GM18870 (cell line): ENCODE measurements around the gene UNC119B.

Experiments used
- ATAC-seq: cut with Tn5 transposase; IDR thresholded peaks from one replicate; pipeline ENCODE4 v1.9.1; 2021; ENCODE audit warnings: moderate library complexity; ENCODE audit not compliant: unreplicated experiment

Gene UNC119B

DNA sequence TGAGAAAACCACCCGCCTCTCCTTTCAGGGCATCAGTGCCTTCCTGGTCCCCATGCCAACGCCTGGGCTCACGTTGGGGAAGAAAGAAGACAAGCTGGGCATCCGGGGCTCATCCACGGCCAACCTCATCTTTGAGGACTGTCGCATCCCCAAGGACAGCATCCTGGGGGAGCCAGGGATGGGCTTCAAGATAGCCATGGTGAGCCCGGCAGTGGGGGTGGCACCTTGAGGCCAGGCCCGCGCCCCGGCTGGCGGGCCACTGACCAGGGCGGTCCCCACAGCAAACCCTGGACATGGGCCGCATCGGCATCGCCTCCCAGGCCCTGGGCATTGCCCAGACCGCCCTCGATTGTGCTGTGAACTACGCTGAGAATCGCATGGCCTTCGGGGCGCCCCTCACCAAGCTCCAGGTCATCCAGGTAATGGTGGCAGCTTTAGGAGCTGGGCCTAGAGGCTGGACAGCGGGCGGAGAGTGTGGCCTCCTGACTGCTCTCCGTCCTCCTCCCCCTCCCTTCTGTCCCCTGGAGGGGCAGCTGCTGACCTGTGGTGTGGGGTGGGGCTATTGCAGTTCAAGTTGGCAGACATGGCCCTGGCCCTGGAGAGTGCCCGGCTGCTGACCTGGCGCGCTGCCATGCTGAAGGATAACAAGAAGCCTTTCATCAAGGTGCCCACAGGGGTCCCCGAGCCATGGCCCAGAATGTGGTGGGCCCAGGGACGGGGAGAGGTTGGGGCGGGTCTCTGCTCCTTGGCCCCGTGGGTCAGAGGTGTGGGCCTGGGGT, 28.2 kb downstream of the UNC119B start:
- ATAC-seq: no peak

DNA sequence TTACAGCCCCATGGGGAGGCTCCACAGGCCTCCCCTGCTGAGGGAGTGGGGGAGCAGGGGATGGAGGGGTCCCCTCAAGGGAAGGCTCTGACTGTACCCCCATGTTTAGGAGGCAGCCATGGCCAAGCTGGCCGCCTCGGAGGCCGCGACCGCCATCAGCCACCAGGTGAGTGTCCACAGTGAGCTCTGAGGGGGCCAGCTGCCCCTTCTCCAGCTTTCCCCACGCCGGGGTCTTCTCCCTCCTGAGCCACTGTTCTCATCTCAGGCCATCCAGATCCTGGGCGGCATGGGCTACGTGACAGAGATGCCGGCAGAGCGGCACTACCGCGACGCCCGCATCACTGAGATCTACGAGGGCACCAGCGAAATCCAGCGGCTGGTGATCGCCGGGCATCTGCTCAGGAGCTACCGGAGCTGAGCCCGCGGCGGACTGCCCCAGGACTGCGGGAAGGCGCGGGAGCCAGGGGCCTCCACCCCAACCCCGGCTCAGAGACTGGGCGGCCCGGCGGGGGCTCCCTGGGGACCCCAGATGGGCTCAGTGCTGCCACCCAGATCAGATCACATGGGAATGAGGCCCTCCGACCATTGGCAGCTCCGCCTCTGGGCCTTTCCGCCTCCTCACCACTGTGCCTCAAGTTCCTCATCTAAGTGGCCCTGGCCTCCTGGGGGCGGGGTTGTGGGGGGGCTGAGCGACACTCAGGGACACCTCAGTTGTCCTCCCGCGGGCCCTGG, 28.9 kb downstream of the UNC119B start:
- ATAC-seq: no peak

DNA sequence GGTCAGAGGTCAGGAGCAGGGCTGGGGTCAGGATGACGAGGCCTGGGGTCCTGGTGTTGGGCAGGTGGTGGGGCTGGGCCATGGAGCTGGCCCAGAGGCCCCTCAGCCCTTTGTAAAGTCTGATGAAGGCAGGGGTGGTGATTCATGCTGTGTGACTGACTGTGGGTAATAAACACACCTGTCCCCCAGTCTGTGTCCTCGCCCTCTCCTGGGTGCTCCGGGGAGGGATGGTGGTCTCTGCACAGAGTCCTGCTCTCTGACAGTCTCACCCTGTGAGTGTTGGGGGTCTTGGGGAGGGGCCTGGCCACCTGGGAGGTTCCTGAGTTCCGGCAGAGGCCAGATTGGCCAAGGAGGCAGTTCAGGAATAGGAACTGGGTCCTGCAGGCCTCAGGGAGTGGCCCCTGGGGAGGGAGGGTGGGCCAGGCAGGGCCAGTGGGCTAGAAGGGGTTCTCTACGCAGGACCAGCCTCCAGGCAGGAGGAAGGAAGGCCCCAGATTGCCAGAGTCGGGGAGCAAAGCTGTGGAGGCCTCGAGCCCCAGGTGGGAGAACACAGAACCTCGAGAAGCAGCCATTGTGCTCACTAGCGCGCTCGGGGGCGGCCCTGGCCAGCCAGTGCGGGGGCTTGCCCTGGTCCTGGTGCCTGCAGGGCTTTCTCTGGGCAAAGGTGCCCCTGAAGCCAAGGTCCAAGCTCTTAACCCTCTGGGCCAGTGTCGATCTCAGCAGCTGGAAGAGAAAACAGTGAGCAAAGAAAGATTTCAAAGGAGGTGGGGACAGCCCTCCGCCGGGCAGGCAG, 29.8 kb downstream of the UNC119B start:
- no peak for ATAC-seq

DNA sequence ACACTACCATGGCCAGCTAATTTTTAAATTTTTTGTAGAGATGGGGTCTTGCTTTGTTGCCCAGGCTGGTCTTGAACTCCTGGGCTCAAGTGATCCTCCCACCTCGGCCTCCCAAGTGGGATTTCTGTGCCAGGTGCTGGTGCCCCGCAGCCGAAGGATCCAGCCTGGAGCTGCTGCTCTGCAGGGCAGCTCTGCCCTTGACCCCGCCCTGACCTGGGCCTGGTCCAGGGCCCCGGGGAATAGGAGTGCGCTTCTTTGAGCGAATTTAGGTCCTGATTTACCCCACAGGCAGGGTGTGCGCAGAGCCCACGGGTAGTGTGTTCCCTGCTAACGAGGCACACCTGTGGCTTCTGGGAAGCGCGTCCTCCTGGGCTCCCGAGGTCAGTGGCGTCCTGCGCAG, 30.6 kb downstream of the UNC119B start:
- no peak for ATAC-seq

DNA sequence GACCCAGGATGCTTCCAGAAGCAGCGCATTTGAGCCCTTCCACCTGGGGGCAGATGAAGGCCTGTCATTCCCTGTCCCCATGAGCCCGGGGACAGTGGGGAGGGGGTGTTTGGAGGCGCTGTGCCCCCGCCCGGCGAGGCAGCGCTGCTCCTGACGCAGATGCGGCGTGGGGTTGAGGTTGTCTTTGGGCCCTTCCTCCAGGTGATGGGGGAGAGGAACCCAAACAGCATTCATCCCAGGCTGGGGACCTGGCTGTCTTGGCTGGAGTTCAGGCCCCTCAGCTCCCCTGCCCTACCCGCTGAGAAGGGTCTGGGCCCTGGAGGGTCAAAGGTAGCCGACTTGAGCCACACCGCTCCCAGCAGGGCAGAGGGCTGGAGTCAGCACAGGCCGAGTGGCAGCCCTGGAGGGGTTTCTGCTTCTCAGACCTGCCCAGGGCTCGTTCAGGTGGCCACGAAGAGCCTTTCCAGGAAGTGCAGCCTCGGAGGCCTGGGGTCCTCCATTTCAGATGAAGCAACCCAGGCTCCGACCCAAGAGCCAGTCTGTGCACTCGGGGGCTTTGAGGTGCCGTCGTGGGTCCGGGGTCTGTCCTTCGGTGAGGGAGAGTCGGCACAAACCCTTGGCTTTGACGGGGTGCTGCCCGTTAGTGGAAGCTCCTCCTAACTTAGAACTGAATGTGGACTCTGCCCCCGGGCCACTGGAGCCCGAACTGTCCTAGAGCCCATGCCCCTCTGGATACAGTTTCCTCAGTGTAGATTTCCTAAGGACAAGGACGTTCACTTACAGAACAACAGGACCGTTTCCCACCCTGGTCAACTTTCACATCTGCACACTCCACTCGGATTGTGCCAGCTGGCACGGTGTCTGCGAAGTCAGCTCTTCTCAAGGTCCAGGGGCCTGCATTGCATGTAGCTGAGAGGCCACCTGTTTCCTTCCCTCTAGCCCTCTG, 31.5 kb downstream of the UNC119B start:
- no peak for ATAC-seq

DNA sequence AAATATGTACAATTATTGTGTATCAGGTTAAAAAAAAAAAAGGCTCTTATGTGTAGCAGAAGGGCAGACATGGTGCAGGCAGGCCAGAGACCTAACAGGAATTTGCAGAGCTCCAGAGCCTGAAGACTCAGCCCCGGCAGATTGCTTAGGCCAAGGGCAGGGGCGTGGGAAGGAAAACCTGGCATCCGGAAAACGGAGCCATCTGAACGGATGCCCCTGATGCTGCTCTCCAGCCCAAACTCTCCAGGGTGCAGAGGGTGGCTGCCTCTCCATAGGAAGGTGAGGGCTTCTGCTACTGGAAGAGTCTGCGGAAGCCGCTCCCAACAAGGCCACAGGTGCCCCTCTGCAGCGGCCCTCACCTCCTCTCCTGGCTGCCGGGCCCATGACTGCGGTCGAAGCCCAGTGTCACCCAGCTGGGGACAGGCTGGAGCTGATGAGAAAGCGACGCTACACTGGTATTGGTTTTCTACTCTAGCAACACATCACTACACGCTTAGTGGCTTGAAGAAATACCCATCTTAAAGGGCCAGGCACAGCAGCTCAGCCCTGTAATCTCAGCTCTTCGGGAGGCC, 34.8 kb downstream of the UNC119B start:
- ATAC-seq: no peak

DNA sequence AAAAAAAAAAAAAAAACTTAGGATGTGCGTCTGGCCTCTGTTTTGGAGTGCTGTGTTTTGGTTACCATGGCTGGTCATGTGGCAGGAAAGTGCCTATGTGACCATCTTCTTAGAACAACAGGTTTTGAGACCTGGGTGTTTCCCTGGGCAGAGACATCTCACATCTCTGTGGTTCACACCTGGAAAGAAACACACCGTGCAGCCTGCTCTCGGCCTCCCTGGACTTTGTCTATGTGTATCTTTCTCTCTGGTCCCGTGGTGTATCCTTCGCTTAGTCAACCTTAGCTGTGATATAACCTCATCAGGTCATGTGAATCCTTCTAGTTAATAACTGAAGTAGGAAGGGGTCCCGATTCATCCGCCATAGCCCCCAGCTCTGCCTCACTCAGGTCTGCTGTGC, 38.0 kb downstream of the UNC119B start:
- ATAC-seq: no peak

DNA sequence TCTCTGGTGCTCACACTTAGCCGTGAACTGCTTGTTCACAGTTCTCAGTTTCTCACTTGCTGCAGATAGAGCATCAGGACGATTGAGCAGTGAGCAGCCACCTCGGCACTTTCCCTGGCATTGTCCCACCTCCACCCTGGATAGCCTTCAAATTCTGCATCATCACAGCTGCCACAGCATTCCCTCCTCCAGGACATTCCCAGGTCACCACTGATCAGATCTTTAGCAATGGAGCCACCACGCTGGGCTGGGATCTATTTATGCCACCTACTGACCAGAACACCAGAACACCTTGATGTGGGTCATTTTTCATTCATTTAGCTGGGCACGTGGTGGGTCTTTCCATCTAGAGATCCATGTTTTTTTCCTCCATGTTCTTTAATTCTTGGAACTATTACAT, 39.0 kb downstream of the UNC119B start:
- ATAC-seq: no peak

DNA sequence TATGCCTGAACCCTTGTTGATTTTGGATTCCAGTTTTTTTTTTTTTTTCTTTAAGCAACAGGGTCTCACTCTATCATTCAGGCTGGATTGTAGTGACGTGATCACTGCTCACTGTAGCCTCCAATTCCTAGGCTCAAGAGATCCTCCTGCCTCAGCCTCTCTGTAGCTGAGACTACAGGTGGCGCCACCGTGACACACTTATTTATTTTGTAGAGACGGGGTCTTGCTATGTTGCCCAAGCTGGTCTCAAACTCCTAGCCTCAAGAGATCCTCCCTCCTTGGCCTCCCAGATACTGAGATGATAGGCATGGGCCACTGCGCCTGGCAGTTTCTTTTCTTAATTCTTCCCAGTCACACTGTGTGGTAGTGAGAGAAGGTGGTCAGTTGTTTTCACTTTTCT, 40.5 kb downstream of the UNC119B start:
- no peak for ATAC-seq

DNA sequence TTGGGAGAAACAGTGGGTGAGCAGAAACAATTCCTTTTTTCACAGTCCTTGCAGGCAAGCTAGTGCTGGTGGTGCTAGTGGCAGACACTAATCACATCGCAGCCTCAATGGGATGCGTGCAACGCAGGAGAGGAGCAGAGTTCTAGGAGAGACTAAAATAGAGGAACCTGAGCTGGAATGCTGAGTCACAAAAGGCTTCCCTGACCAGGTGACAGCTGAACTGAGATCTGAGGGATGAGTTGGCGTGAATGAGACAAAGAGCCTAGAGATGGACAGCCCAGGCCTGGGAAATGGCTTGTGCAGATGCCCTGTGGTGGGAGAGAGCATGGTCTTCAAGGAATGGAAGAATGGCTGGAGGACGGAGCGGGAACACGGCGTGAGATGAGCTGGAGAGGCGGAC, 41.1 kb downstream of the UNC119B start:
- ATAC-seq: no peak

DNA sequence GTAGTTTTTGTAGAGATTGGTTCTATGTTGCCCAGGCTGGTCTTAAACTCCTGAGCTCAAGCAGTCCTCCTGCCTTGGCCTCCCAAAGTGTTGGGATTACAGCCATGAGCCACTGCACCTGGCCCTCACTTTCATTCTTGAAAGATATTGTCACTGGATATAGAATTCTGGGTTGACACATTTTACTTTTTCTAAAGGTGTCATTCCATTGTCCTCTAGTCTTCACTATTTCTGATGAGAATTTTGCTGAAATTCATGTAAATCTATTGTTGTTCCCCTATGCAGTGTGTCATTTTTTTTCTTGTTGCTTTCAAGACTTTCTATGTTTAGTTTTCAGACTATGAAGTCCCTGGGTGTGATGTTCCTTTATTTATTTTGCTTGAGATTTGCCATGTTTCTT, 44.5 kb downstream of the UNC119B start:
- ATAC-seq: no peak

DNA sequence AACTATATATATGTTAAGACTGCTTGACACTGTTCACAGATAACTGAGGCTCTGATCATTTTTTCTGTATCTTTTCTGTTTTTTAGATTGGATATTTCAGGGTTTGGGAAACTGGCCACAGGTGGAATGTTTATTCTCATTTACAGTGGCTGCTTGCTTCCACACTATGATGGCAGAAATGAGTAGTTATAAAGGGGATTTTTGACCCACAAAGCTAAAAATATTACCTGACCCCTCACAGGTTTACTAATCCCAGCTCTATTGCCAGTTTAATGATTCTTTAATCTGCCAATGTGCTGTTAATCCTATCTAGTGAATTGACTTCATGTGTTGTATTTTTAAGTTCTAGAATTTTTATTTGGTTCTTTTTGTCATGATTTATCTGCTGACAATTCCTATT, 45.0 kb downstream of the UNC119B start:
- no peak for ATAC-seq

DNA sequence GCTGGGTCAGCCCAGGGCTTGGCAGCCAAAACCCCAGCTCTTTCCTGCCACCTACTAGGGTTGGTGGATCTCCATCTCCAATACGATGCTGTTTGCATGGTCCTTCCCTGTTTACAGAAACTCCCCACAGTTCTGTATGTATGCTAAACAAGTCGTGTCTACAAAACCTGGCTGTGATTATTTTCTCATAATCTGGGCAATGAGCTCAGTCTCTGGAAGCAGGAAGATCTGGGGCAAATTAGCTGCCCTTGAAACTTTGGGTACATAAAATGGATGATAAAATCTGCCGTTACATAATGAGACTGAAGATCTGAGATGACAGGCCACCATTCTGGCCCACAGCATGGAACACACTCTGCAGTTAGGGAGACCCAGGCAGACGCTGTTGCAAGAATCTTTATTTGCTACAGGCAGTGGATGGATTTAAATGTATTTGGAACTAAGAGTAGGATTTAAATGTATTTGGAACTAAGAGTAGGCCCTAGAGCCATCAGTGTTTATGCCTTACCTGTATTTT, 47.0 kb downstream of the UNC119B start:
- ATAC-seq: no peak

DNA sequence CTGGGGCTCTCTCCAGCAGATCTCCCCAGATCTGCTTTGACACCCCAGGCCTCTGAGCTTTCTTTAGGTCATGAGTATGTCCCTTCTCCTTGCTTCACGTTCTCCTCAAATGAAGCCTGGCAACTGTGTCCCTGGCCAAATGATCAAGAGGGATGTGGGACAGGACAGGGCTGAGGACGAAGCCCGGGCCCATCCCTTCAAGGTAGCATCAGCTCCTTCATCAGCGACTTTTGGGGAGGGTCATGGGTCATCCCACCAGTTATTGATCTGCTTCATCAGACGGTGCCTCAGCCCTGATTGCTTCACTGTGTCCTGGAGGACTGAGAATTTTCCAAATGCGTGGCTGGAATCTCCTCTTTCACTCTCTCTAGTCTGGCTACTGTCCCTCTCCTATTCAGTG, 47.7 kb downstream of the UNC119B start:
- ATAC-seq: no peak

DNA sequence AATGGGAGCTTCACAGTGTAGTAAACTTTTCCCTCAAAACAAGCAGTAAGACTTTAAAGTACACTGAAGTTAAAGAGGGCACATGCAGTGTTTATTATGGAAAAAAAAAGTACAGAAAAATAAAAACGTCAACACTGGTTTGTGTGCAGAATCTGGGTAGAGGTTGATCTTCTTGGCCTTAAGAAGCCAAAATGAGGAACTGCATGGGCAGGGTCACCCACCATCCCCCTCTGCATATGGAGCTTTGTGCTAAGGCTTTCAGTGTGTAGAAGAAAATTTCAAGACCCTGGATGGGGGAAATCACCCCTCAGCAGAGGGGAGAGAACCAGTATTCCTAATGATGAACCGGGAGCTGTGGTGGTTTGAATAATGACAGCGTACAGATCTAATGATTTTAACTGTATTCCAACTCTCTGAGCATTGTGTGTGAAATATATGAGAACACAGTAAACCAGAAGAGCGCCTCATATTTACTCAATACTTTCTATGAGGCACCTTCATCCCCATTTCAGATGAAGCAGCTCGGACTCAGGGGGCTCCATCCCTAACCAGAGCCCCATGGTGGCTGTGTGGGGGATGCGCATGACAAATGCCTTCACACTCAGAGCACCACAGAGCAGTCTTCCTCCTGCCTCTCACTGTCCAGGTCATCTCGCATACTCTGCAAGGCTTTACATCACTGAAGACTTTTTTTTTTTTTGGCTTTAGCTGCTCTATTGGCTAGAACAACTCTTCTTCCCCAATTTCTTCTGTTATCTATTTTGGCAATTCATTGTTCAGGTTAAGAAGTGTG, 48.7 kb downstream of the UNC119B start:
- ATAC-seq: no peak

DNA sequence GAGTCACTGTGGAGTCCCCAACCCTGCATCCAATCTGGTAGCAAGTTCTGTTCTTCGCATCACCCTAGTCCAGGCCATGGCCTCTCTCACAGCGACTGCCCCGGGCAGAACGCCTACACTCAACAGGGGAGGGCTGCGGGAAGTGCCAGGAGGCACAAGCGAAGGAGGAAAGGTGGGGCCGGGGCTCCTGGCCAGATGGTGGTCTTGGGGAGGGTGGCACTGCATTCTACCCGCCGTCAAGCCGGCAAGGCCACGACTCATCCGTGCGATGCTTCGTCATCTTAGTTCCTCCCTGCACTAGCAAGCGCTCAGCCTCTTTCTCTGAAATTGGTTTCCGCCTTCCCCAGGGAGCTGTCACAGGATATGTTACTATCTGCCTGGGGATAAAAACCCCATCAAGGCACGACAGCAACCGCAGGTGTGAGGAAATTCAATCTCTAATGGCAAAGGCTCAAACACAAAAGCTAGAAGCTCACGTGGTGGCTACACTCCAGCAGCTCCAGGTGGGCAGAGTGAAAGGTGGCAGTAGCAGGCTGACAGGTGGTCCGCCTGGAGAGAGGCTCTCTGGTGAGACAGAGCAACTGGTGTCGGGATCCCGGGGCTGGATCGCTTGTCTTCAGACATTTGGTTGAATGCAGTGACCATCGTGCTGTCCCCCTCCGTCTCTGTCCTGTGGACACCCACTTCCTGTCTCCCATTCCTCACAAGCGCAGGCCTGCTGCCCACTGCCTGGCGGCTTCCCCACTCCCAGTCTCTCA, 49.5 kb downstream of the UNC119B start:
- ATAC-seq: no peak

DNA sequence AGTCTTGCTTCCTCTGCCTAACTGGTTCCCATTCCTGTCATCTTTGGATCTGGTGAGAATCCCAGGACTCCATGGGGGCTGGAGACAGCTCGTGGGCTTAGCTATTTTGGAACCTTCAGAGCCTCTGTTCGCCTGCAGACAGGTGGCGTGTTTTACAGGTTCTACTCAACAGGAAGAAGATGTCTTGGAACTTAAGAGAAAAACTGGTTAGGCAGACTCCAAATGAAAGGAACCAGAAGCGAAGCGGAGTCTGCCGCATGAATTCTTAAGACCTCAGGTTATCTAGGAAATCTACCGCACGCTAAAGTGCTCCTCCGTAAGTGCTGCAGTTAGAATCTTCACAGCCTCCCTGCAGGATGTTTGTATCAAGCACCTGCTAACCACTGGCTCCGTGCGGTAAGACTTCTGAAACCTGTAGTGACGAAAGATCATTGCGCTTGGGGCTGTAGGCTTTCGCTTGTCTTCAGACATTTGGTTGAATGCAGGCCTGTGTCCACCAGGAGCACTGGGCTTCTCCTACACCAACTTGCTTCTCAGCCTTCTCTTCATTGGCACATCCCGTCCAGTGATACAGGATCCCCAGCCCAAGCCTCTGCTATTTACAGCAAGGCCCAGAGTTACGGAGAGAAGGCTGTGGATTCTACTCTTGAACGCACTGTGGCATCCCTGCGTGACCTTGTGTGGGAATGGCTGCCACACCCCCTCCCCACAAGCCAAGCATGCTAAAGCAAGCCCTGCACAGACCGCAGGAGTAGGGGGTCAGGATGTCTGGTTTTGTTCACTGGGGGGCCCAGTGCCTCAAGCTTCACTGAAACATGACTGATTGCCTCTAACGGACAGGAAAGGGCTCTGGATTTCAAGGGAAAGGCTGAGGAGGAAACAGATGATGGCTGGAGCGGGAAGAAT, 50.3 kb downstream of the UNC119B start:
- ATAC-seq: no peak

DNA sequence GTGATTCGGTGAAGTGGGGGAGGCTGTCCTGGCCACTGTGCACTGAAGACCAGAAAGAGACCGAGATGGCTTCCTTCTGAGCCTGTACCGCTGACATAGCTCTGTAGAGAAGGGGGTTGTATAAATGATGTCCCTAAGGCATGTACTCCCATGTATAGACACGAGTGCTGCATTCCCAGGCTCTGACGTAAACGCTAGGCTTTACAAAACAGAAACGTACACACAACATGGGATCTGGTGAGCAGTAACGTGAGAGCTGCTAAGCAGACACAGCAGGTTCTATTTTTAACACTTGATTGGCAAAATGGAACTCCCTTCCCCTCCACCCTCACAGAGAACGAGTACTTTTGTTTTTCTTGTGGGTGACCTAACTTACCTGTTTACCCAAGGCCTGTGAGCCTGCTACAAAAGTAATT, 51.3 kb downstream of the UNC119B start:
- ATAC-seq: no peak
